ENCODE data around the gene PNMA6F.

The PNMA6F gene

DNA sequence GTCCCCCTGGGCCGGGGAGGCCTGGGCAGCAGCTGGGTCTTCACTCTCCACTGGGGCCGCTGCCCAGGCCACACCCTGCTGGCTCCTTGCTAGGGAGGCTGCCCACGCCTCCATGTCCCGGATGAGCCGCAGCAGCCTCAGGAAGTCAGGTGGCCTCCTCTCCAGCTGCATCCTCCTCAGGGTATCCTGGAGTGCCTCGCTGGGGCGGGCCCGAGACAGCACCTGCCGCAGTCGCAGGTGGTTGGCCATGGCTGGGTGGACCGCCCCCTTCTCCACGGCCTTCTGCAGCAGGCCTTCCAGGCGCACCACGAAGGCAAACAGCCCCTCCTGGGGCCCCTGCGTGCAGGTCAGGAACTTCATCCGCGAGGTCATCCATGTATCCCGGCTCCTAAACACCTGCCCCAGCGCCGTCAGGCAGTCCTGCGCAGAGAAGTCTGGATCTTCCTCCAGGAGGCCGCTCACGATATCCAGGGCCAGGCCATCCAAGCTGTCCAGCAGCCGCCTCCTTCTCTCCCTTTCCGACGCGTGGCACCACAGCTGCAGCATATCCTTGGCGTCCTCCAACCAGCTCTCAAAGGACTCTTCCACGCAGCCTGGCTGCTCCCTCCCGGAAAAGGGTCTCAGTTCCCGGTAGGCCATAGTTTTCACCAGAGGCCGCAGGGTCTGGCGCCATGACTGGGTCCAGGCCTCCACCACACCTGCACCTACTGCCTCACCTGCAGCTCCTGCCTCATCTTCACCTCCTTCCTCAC, 2.1 kb downstream of the PNMA6F start:
- no peak overlapping the region for H2BK15ac ChIP-seq (replicated peaks; ENCODE audit: low read depth)
- H3K4ac ChIP-seq (ENCODE audit: low read depth, low read length) = no peak overlapping the region
- H4K5ac ChIP-seq (ENCODE audit: low read length) = no peak overlapping the region
- no peak overlapping the region for H2AK5ac ChIP-seq (ENCODE audit: low read length)
- H3K79me2 ChIP-seq (ENCODE audit: control insufficient read depth, insufficient read depth, low read length) = no peaks in the 10 kb centered on the region
- no peaks in the 10 kb centered on the region for H3K79me1 ChIP-seq (ENCODE audit: low read length)
- no peak overlapping the region for H3K9ac ChIP-seq (ENCODE audit: low read length)
- H3K27ac ChIP-seq (ENCODE audit: low read depth, low read length) = no peak overlapping the region
- no peaks in the 10 kb centered on the region for H3K36me3 ChIP-seq (ENCODE audit: control insufficient read depth, insufficient read depth, low read length)
- no peak overlapping the region for H4K8ac ChIP-seq (ENCODE audit: low read depth, low read length)
- no peaks in the 10 kb centered on the region for H3K4me1 ChIP-seq (ENCODE audit: control insufficient read depth, low read depth, low read length)
- H2BK120ac ChIP-seq (ENCODE audit: low read depth, low read length) = no peak overlapping the region
- H3K23ac ChIP-seq (ENCODE audit: low read length) = no peak overlapping the region
- H3K27me3 ChIP-seq (ENCODE audit: insufficient read depth, low read length, poor library complexity) = no peaks in the 10 kb centered on the region
- no peak overlapping the region for H3K4me2 ChIP-seq (ENCODE audit: low read length)
- no peak overlapping the region for H3K4me3 ChIP-seq (ENCODE audit: low read length)
- no CpG with 5 or more reads among the region's 33 CpGs for WGBS (ENCODE audit: extremely low coverage, insufficient coverage, low lambda C conversion rate)
- no peak overlapping the region for H2BK5ac ChIP-seq (ENCODE audit: low read length)
- no peak for DNase-seq
- H3K18ac ChIP-seq (ENCODE audit: low read length) = no peak overlapping the region
- H3K56ac ChIP-seq (ENCODE audit: low read length) = no peak overlapping the region

DNA sequence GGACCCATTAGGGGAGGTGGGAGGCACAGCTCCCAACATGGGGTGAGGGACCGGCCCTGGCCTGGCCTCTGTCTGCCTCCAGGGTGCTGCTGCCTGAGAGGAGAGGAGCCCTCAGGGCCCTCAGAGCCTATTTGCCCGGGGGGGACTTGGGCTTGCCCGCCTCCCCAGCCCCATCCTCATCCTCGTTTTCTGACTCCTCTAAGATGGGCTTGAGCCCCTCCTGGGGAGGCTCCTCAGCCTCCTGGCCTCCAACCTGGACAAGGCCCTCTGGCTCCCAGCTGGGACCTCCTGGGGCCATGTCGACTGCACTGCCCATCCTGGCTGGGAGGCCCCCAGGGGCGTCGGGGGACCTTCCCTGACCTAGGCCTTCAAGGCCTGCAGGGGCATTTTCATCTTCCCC, 2.8 kb downstream of the PNMA6F start:
- no peak overlapping the region for H3K27ac ChIP-seq (ENCODE audit: low read depth, low read length)
- no peak overlapping the region for H3K18ac ChIP-seq (ENCODE audit: low read length)
- no peak overlapping the region for H3K56ac ChIP-seq (ENCODE audit: low read length)
- H3K4me1 ChIP-seq (ENCODE audit: control insufficient read depth, low read depth, low read length) = no peaks in the 10 kb centered on the region
- H3K27me3 ChIP-seq (ENCODE audit: insufficient read depth, low read length, poor library complexity) = no peaks in the 10 kb centered on the region
- no peak overlapping the region for H4K8ac ChIP-seq (ENCODE audit: low read depth, low read length)
- H3K9ac ChIP-seq (ENCODE audit: low read length) = no peak overlapping the region
- no peak overlapping the region for H3K4me2 ChIP-seq (ENCODE audit: low read length)
- no peaks in the 10 kb centered on the region for H3K79me1 ChIP-seq (ENCODE audit: low read length)
- H3K79me2 ChIP-seq (ENCODE audit: control insufficient read depth, insufficient read depth, low read length) = no peaks in the 10 kb centered on the region
- WGBS (ENCODE audit: extremely low coverage, insufficient coverage, low lambda C conversion rate) = no CpG with 5 or more reads among the region's 7 CpGs
- no peak overlapping the region for H3K4me3 ChIP-seq (ENCODE audit: low read length)
- no peak overlapping the region for H2BK15ac ChIP-seq (replicated peaks; ENCODE audit: low read depth)
- H3K36me3 ChIP-seq (ENCODE audit: control insufficient read depth, insufficient read depth, low read length) = no peaks in the 10 kb centered on the region
- no peak overlapping the region for H4K5ac ChIP-seq (ENCODE audit: low read length)
- no peak for DNase-seq
- H3K4ac ChIP-seq (ENCODE audit: low read depth, low read length) = no peak overlapping the region
- no peak overlapping the region for H3K23ac ChIP-seq (ENCODE audit: low read length)
- no peak overlapping the region for H2AK5ac ChIP-seq (ENCODE audit: low read length)
- no peak overlapping the region for H2BK5ac ChIP-seq (ENCODE audit: low read length)
- H2BK120ac ChIP-seq (ENCODE audit: low read depth, low read length) = no peak overlapping the region

GRCh38 chrX:153317996-153318722, 3.4 kb downstream of the PNMA6F start:
- Histone ChIP-seq H3K56ac (ENCODE audit: low read length) (no peak overlapping the region), H3K18ac (ENCODE audit: low read length) (no peak overlapping the region), H2AK5ac (ENCODE audit: low read length) (no peak overlapping the region), H3K9ac (ENCODE audit: low read length) (no peak overlapping the region), H3K4me3 (ENCODE audit: low read length) (no peak overlapping the region), H3K4me2 (ENCODE audit: low read length) (no peak overlapping the region), H3K79me1 (ENCODE audit: low read length) (no peaks in the 10 kb centered on the region), H2BK5ac (ENCODE audit: low read length) (no peak overlapping the region), H3K36me3 (ENCODE audit: control insufficient read depth, insufficient read depth, low read length) (no peaks in the 10 kb centered on the region), H4K8ac (ENCODE audit: low read depth, low read length) (no peak overlapping the region), H3K27ac (ENCODE audit: low read depth, low read length) (no peak overlapping the region), H4K5ac (ENCODE audit: low read length) (no peak overlapping the region), H3K4me1 (ENCODE audit: control insufficient read depth, low read depth, low read length) (no peaks in the 10 kb centered on the region), H3K4ac (ENCODE audit: low read depth, low read length) (no peak overlapping the region), H3K23ac (ENCODE audit: low read length) (no peak overlapping the region), H2BK15ac (replicated peaks; ENCODE audit: low read depth) (no peak overlapping the region), H3K27me3 (ENCODE audit: insufficient read depth, low read length, poor library complexity) (no peaks in the 10 kb centered on the region), H2BK120ac (ENCODE audit: low read depth, low read length) (no peak overlapping the region), H3K79me2 (ENCODE audit: control insufficient read depth, insufficient read depth, low read length) (no peaks in the 10 kb centered on the region)
- WGBS (ENCODE audit: extremely low coverage, insufficient coverage, low lambda C conversion rate) = no CpG with 5 or more reads among the region's 20 CpGs
- no peak for DNase-seq

DNA sequence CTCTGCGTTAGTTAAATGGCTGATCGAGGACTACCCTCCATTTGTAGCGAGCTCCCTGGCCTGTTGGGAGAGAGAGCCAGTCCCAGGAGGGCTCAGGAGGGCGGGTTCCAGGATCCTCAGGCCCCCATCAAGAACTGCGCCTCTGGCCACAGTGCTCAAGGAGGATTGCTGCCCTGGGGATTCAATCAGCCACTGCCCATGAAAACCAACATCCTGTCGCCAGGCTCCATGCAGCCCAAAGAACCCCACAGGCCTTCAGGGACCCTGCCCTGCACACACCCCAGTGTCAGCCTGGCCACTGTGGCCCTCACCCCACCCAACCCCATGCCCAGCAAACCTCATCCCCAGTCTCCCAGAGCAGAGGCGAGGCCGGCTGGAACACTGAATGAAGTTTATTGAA, 4.3 kb downstream of the PNMA6F start:
- H2BK120ac ChIP-seq (ENCODE audit: low read depth, low read length) = no peak overlapping the region
- H3K79me2 ChIP-seq (ENCODE audit: control insufficient read depth, insufficient read depth, low read length) = no peaks in the 10 kb centered on the region
- no peak overlapping the region for H3K4ac ChIP-seq (ENCODE audit: low read depth, low read length)
- no peak overlapping the region for H3K18ac ChIP-seq (ENCODE audit: low read length)
- H3K4me2 ChIP-seq (ENCODE audit: low read length) = no peak overlapping the region
- H3K79me1 ChIP-seq (ENCODE audit: low read length) = no peaks in the 10 kb centered on the region
- no peak overlapping the region for H3K56ac ChIP-seq (ENCODE audit: low read length)
- no peak overlapping the region for H3K23ac ChIP-seq (ENCODE audit: low read length)
- H2AK5ac ChIP-seq (ENCODE audit: low read length) = no peak overlapping the region
- no peak overlapping the region for H3K9ac ChIP-seq (ENCODE audit: low read length)
- H2BK5ac ChIP-seq (ENCODE audit: low read length) = no peak overlapping the region
- H4K8ac ChIP-seq (ENCODE audit: low read depth, low read length) = no peak overlapping the region
- no peaks in the 10 kb centered on the region for H3K27me3 ChIP-seq (ENCODE audit: insufficient read depth, low read length, poor library complexity)
- H3K4me1 ChIP-seq (ENCODE audit: control insufficient read depth, low read depth, low read length) = no peaks in the 10 kb centered on the region
- no peak for DNase-seq
- WGBS (ENCODE audit: extremely low coverage, insufficient coverage, low lambda C conversion rate) = no CpG with 5 or more reads among the region's 8 CpGs
- H3K4me3 ChIP-seq (ENCODE audit: low read length) = no peak overlapping the region
- H4K5ac ChIP-seq (ENCODE audit: low read length) = no peak overlapping the region
- no peak overlapping the region for H2BK15ac ChIP-seq (replicated peaks; ENCODE audit: low read depth)
- H3K27ac ChIP-seq (ENCODE audit: low read depth, low read length) = no peak overlapping the region
- no peaks in the 10 kb centered on the region for H3K36me3 ChIP-seq (ENCODE audit: control insufficient read depth, insufficient read depth, low read length)

DNA sequence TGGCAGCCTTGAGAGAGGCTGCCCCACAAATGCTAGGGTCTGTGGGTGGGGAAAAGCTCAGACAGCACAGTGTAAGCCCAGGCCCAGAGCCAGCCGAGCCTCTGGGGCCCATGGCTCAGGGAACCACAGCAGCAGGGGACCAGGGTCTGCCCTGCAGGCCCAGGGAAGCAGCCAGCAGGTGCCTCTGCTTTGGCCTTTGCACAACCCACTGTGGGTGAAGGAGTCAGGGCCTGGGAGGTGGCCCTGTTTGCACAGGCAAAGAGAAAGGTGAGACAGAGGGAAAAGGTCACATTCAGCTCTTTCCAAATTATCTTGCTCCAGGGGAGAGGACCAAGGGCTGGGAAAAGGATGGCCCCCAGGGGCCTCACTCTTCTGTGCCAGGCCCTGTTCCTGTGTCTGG, 8.7 kb downstream of the PNMA6F start:
- no CpG with 5 or more reads among the region's 1 CpG for WGBS (ENCODE audit: extremely low coverage, insufficient coverage, low lambda C conversion rate)
- Histone ChIP-seq H3K56ac (ENCODE audit: low read length) (no peak overlapping the region), H2BK5ac (ENCODE audit: low read length) (no peak overlapping the region), H2AK5ac (ENCODE audit: low read length) (no peak overlapping the region), H3K79me1 (ENCODE audit: low read length) (no peaks in the 10 kb centered on the region), H3K4me1 (ENCODE audit: control insufficient read depth, low read depth, low read length) (no peaks in the 10 kb centered on the region), H4K8ac (ENCODE audit: low read depth, low read length) (no peak overlapping the region), H3K4me3 (ENCODE audit: low read length) (no peak overlapping the region), H2BK15ac (replicated peaks; ENCODE audit: low read depth) (no peak overlapping the region), H3K27ac (ENCODE audit: low read depth, low read length) (no peak overlapping the region), H3K4me2 (ENCODE audit: low read length) (no peak overlapping the region), H3K18ac (ENCODE audit: low read length) (no peak overlapping the region), H3K4ac (ENCODE audit: low read depth, low read length) (no peak overlapping the region), H3K36me3 (ENCODE audit: control insufficient read depth, insufficient read depth, low read length) (no peaks in the 10 kb centered on the region), H2BK120ac (ENCODE audit: low read depth, low read length) (no peak overlapping the region), H3K27me3 (ENCODE audit: insufficient read depth, low read length, poor library complexity) (no peaks in the 10 kb centered on the region), H3K79me2 (ENCODE audit: control insufficient read depth, insufficient read depth, low read length) (no peaks in the 10 kb centered on the region), H4K5ac (ENCODE audit: low read length) (no peak overlapping the region), H3K9ac (ENCODE audit: low read length) (no peak overlapping the region), H3K23ac (ENCODE audit: low read length) (no peak overlapping the region)
- DNase-seq = no peak
